PFSK-1 (cell line): Measurements from ENCODE around the gene KRT33A.

Source experiments
- POLR2AphosphoS5 ChIP-seq: IDR thresholded peaks from 2 replicates; pipeline ENCODE4 v1.6.1; 2012; ENCODE audit warnings: low read depth, mild to moderate bottlenecking, control low read depth, low read length, moderate library complexity
- SIN3A ChIP-seq: IDR thresholded peaks from 2 replicates; pipeline ENCODE4 v1.6.1; 2012; ENCODE audit warnings: mild to moderate bottlenecking, low read length, moderate library complexity, borderline replicate concordance; ENCODE audit not compliant: insufficient read depth
- TAF1 ChIP-seq: IDR thresholded peaks from 2 replicates; pipeline ENCODE4 v1.6.1; 2012; ENCODE audit warnings: low read length, control low read depth, borderline replicate concordance; ENCODE audit not compliant: insufficient read depth
- TF ChIP-seq, protein P1 (sequence below), 2 experiments: IDR thresholded peaks; 2 replicates each; pipeline versions ENCODE4 v1.6.1 to v1.8.0; 2011 to 2012; ENCODE audit warnings: low read depth in 2 of 2, low read length in 2 of 2, control low read depth in 1 of 2, inconsistent platforms in 1 of 2, mild to moderate bottlenecking in 1 of 2, moderate library complexity in 1 of 2; ENCODE audit not compliant: insufficient read depth in 1 of 2

DNA sequence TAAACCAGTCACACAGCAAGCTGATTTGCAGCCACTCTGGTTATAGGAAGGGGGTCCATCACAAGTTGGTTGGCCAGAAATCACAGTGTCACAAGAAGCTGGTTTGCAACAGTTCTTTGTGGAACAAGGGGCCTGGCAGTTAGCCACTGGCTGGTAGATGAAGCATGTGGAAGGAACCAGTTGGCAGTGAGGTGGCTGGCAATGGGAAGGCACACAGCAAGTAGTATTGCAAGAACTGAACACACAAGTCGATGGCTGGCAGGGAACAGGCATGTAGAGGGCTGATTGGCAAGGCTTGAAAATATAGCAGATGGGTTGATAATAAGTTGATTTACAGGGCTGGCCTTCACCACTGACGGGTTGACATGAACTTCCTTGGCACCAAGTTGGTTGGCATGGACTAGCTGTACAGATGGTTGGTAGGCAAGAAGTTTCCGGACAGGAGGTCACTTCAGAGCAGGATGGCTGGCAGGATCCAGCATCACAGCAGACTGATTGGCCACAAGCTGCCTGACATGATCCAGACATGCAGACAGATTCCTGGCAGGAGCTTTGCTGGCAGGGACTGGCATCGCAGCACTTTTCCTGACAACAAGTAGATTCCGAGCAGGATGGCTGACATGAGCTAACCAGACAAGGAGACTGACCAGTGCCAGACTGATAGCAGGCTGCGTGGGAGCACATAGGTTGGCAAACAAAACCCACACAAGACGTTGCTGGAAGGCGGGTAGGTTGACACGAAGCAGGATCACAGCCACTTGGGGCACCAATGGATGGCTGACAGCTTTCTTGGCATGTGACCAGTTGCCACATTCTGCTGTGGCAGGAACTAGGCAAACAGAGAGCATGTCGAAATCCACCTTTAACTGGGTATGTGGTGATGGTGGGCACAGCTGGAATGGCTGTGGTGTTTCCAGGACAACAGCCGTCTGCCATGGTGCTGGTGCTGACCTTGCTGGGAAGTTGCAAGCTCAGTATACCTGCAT, 48.4 kb downstream of the KRT33A start, which contains the start of gene KRTAP29-1:
- TF ChIP-seq TAF1 (no peak), POLR2AphosphoS5 (no peak), SIN3A (no peak)
- TF ChIP-seq, protein P1, sequence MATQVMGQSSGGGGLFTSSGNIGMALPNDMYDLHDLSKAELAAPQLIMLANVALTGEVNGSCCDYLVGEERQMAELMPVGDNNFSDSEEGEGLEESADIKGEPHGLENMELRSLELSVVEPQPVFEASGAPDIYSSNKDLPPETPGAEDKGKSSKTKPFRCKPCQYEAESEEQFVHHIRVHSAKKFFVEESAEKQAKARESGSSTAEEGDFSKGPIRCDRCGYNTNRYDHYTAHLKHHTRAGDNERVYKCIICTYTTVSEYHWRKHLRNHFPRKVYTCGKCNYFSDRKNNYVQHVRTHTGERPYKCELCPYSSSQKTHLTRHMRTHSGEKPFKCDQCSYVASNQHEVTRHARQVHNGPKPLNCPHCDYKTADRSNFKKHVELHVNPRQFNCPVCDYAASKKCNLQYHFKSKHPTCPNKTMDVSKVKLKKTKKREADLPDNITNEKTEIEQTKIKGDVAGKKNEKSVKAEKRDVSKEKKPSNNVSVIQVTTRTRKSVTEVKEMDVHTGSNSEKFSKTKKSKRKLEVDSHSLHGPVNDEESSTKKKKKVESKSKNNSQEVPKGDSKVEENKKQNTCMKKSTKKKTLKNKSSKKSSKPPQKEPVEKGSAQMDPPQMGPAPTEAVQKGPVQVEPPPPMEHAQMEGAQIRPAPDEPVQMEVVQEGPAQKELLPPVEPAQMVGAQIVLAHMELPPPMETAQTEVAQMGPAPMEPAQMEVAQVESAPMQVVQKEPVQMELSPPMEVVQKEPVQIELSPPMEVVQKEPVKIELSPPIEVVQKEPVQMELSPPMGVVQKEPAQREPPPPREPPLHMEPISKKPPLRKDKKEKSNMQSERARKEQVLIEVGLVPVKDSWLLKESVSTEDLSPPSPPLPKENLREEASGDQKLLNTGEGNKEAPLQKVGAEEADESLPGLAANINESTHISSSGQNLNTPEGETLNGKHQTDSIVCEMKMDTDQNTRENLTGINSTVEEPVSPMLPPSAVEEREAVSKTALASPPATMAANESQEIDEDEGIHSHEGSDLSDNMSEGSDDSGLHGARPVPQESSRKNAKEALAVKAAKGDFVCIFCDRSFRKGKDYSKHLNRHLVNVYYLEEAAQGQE (IDR thresholded peaks at IDR 0.05; ENCODE audit: insufficient read depth in 1 of 2, low read depth in 2 of 2, low read length in 2 of 2), result no peak
